PFSK-1 (cell line): ENCODE results near the gene ARR3.

Experiments
- POLR2AphosphoS5 ChIP-seq: IDR thresholded peaks from 2 replicates; pipeline ENCODE4 v1.6.1; 2012; ENCODE audit warnings: low read depth, mild to moderate bottlenecking, control low read depth, low read length, moderate library complexity
- TAF1 ChIP-seq: IDR thresholded peaks from 2 replicates; pipeline ENCODE4 v1.6.1; 2012; ENCODE audit warnings: low read length, control low read depth, borderline replicate concordance; ENCODE audit not compliant: insufficient read depth

GRCh38 chrX:70281951-70282350, 13.8 kb downstream of the ARR3 start, which contains the start of gene RAB41:
- TF ChIP-seq POLR2AphosphoS5 (no peak), TAF1 (no peak)
